Esophagus muscularis mucosa (tissue), 4 donors: ENCODE data around the gene ZC3H14. TPM values are rescaled to one million over a fixed set of nuclear protein-coding genes. Genes with fewer than 3 reads are reported as not detected.

Experiments
- DNase-seq: peaks from one replicate; pipeline ENCODE4 v3.0.0-alpha.2; 2017; ENCODE audit errors: extremely low spot score
- H3K27ac ChIP-seq, 4 donors: fragments of 200-600 bp; sonication (generic); replicated peaks in 1 of 4; 1 replicate in 3 of 4; 2 replicates in 1 of 4; pipeline ENCODE4 v1.5.1; 2016 to 2019; ENCODE audit warnings: mild to moderate bottlenecking in 1 of 4
- H3K27me3 ChIP-seq, 4 donors: fragments of 200-600 bp; sonication (generic); one replicate each; pipeline versions ENCODE4 v1.5.1 to v1.6.0; 2016 to 2019
- H3K36me3 ChIP-seq, 4 donors: fragments of 200-600 bp; sonication (generic); one replicate each; pipeline ENCODE4 v1.5.1; 2016 to 2019
- H3K4me1 ChIP-seq, 4 donors: fragments of 200-600 bp; sonication (generic); one replicate each; pipeline ENCODE4 v1.5.1; 2016 to 2019
- H3K4me3 ChIP-seq, 4 donors: fragments of 200-600 bp; sonication (generic); 1 replicate in 2 of 4; 2 replicates in 2 of 4; pipeline ENCODE4 v1.5.1; 2016 to 2019; ENCODE audit warnings: mild to moderate bottlenecking in 4 of 4, moderate library complexity in 1 of 4
- H3K9me3 ChIP-seq, 4 donors: fragments of 200-600 bp; sonication (generic); 1 replicate in 3 of 4; 2 replicates in 1 of 4; pipeline ENCODE4 v1.5.1; 2016 to 2019
- CTCF ChIP-seq, 3 experiments: fragments of 200-600 bp in 2 of 3; fragments of 450-650 bp in 1 of 3; sonication (generic) in 2 of 3; IDR thresholded peaks; one replicate each; pipeline ENCODE4 v1.5.1; 2017 to 2019; ENCODE audit warnings: antibody characterized with exemption in 3 of 3, mild to moderate bottlenecking in 2 of 3, moderate library complexity in 1 of 3
- EP300 ChIP-seq: sonication (generic); formaldehyde crosslinking; IDR thresholded peaks from one replicate; pipeline ENCODE4 v1.6.1; 2017; ENCODE audit warnings: antibody characterized with exemption
- POLR2A ChIP-seq: fragments of 450-650 bp; IDR thresholded peaks from one replicate; pipeline ENCODE4 v1.6.1; 2017; ENCODE audit warnings: antibody characterized with exemption, moderate library complexity, mild to moderate bottlenecking, low read depth
- POLR2AphosphoS5 ChIP-seq, 2 donors: sonication (generic); formaldehyde crosslinking; IDR thresholded peaks; one replicate each; pipeline ENCODE4 v1.6.1; 2017; ENCODE audit warnings: antibody characterized with exemption in 2 of 2
- WGBS: methylation state at CpG from one replicate; pipeline ENCODE4 v1.1.5; 2018; 5-methylcytosine and 5-hydroxymethylcytosine counted together
- intact Hi-C: fragments of 100-400 bp; cut with DNase I; formaldehyde crosslinking; loops from one replicate; pipeline ENCODE4 v1.15.1; 2023
- total RNA-seq, 4 donors: library from RNA; depleted of rRNA; stranded (reverse); fragments of >200 nt; gene quantifications; one replicate each; pipeline versions ENCODE4 v1.1.0 to v1.2.1, GENCODE V29; 2016

ZC3H14 gene
- total RNA-seq, 4 donors from 2014 or later, result 48.6 to 60.0 (median 58.5) TPM

- no peak for DNase-seq
- Histone ChIP-seq H3K4me1 (peaks cover 0 to under 1% (median under 1%) of the 10 kb centered on the region in 4 donors), H3K27me3 (no peaks in the 10 kb centered on the region), H3K4me3 (no peak overlapping the region), H3K9me3 (no peaks in the 10 kb centered on the region), H3K27ac (no peak overlapping the region), H3K36me3 (peaks cover 42 to 99% (median 69%) of the 10 kb centered on the region in 4 donors)
- 86% methylated on average over 4 of the region's 4 CpGs for WGBS
- intact Hi-C loops, result no loop called here
- no peak for TF ChIP-seq POLR2AphosphoS5 (IDR thresholded peaks at IDR 0.05)
- TF ChIP-seq POLR2A, result no peak
- no peak for TF ChIP-seq EP300
- TF ChIP-seq CTCF (IDR thresholded peaks at IDR 0.05), result no peak
Measured at GRCh38 chr14:88597601-88598000, 34.8 kb downstream of the ZC3H14 start.

- TF ChIP-seq EP300 (no peak), POLR2AphosphoS5 (IDR thresholded peaks at IDR 0.05) (no peak), CTCF (IDR thresholded peaks at IDR 0.05) (no peak), POLR2A (no peak)
- DNase-seq, result no peak
- intact Hi-C loops, result no loop called here
- Histone ChIP-seq H3K9me3 (no peaks in the 10 kb centered on the region), H3K27me3 (no peaks in the 10 kb centered on the region), H3K27ac (no peak overlapping the region), H3K4me1 (no peaks in the 10 kb centered on the region), H3K4me3 (no peak overlapping the region), H3K36me3 (peaks cover 47 to 99% (median 75%) of the 10 kb centered on the region in 4 donors)
- 78% methylated on average over 2 of the region's 2 CpGs for WGBS
Measured at GRCh38 chr14:88598097-88598675, 35.3 kb downstream of the ZC3H14 start.

GRCh38 chr14:88599326-88599725 lies 36.5 kb downstream of the ZC3H14 start:
- no peaks in the 10 kb centered on the region for H3K9me3 ChIP-seq
- no peak overlapping the region for H3K27ac ChIP-seq
- DNase-seq, result no peak
- no peaks in the 10 kb centered on the region for H3K4me1 ChIP-seq
- 96% methylated on average over 8 of the region's 8 CpGs for WGBS
- peaks cover 45 to 99% (median 86%) of the 10 kb centered on the region in 4 donors for H3K36me3 ChIP-seq
- TF ChIP-seq EP300 (no peak), POLR2A (no peak), CTCF (IDR thresholded peaks at IDR 0.05) (no peak), POLR2AphosphoS5 (IDR thresholded peaks at IDR 0.05) (no peak)
- no peaks in the 10 kb centered on the region for H3K27me3 ChIP-seq
- intact Hi-C loops, result no loop called here
- H3K4me3 ChIP-seq, result no peak overlapping the region

GRCh38 chr14:88599761-88600439 lies 37.1 kb downstream of the ZC3H14 start:
- H3K4me1 ChIP-seq, result no peaks in the 10 kb centered on the region
- DNase-seq, result no peak
- WGBS, result 85% methylated on average over 10 of the region's 10 CpGs
- H3K27ac ChIP-seq, result no peak overlapping the region
- H3K4me3 ChIP-seq, result no peak overlapping the region
- H3K27me3 ChIP-seq, result no peaks in the 10 kb centered on the region
- peaks cover 44 to 100% (median 89%) of the 10 kb centered on the region in 4 donors for H3K36me3 ChIP-seq
- TF ChIP-seq CTCF (IDR thresholded peaks at IDR 0.05), result no peak
- no peak for TF ChIP-seq EP300
- no peak for TF ChIP-seq POLR2AphosphoS5 (IDR thresholded peaks at IDR 0.05)
- no peak for TF ChIP-seq POLR2A
- no peaks in the 10 kb centered on the region for H3K9me3 ChIP-seq
- intact Hi-C loops, result no loop called here
